GM10266 (cell line): ENCODE results near the gene GJB3.

Experiments used
- DNase-seq: peaks from one replicate; pipeline ENCODE4 v3.0.0; 2012; ENCODE audit errors: extremely low spot score
- CTCF ChIP-seq: IDR thresholded peaks from 2 replicates; pipeline ENCODE4 v1.5.1; 2012; ENCODE audit warnings: mild to moderate bottlenecking, low read depth; ENCODE audit not compliant: control insufficient read depth, insufficient read depth; ENCODE audit errors: missing control alignments

Gene GJB3

GRCh38 chr1:34774957-34775356 lies 6.1 kb upstream of the GJB3 start:
- no peak for TF ChIP-seq CTCF
- no peak for DNase-seq

DNA sequence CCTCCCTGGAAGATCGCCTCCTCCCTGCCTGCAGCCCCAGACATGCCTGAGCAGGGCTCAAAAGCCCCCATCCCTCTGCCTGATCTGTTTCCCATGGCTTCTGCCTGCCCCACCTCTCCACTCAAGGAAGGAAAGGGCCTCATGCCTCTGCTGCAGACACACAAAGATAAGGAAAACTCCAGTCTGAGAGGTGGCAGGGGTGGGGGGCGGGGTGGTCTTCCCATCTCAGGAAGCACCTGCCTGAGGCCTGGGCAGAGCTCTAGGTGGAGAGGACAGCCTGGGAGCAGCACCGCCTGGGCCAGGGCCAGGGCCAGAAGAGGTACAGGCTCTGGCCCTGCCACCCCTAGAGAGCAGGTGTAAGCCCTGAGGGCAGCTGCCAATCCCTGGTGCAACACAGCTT lies 4.1 kb upstream of the GJB3 start:
- DNase-seq: no peak
- no peak for TF ChIP-seq CTCF

DNA sequence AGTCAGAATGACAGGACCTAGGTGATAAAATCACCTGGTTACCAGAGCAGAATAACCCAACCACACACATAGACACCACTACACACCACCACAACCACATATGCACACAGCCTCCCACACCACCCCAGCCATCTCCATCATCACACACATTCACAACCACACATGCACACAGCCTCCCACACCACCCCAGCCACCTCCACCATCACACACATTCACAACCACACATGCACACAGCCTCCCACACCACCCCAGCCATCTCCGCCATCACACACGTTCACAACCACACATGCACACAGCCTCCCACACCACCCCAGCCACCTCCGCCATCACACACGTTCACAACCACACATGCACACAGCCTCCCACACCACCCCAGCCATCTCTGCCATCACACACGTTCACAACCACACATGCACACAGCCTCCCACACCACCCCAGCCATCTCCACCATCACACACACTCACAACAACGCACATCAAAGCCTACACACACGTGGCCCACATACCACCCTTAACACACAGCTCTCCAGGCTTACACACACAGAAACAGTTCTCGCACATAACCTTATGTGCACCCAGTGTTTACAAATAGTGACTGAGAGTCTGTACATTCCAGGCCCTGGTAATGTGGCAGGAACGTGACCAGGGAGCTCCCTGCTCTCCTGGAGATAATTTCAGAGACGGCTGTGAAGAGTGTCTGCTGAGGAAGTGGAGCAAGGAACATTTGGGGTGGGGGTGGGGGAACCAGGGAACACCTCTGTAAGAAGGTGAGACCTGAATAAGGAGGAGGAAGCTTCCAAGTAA lies 3.3 kb upstream of the GJB3 start:
- TF ChIP-seq CTCF: no peak
- no peak for DNase-seq

- no peak for TF ChIP-seq CTCF
- DNase-seq: no peak
Observed at GRCh38 chr1:34778381-34778780, 2.6 kb upstream of the GJB3 start.

DNA sequence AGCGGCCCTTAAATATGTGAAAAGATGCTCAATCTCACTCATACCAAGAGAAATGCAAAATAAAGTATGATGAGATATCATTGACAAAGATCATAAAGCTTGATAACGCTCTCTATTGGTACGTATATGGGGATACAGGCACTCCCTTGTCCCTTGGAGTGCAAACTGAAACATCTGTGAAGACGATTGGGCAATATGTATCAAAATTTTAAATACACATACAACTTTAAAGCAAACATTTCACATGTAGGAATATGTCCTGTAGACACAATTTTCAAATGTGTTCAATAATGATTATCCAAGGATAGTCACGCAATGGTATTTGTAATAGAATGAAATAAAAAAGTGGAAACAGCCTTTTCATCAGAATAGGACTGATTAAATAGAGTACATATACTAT lies 2.0 kb upstream of the GJB3 start:
- no peak for TF ChIP-seq CTCF
- no peak for DNase-seq

- no peak for DNase-seq
- TF ChIP-seq CTCF: no peak
Observed at GRCh38 chr1:34779526-34779925, 1.5 kb upstream of the GJB3 start.

DNA sequence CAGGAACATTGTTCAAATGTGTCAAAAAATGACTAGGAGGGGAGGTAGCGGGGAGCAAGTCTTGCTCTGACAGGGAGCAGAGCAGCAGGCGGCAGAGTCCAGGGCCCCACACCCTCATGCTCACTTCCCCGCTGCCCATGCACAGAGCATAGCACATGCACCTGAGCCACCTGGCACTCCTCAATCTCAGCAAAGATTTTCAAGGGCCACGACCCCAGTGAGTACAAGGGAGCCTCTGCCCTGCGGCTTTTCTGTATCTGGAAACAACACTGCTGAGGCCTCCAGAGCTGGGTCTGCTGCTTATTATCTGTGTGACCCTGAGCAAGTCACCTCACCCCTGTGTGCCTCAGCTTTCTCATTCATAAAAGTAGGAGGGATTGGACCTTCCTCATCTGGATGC lies 1.1 kb upstream of the GJB3 start:
- DNase-seq: no peak
- no peak for TF ChIP-seq CTCF
